ENCODE measurements around the gene TFAP2E. TPM values are rescaled to one million over a fixed set of nuclear protein-coding genes. Genes with fewer than 3 reads are reported as not detected.

The TFAP2E gene
- total RNA-seq, 5 donors from 2014 or later (not counting 1 experiment from before 2014, with no cell fraction given), result 2.8 to 4.6 (median 3.1) TPM

DNA sequence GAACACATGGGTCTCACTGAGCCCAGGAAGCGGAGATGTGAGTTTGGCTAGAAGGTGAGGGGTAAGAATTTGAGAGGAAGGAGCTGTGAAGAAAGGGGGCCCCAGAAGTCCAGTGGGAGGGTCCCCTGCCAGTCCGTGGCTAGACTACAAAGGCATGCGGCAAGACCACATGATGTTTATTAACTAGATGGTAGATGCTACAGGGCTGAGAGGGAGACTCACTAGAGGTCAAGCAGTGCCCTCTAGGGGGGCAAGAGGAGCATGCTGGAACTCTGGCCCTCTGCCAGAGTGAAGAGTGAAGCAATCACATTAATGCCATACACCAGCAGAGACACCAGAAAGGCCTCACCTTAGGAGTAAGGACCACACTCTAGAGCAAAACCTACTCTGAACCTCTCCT lies 28.1 kb upstream of the TFAP2E start:
- peaks cover 36% of the 10 kb centered on the region for H3K36me3 Mint-ChIP-seq
- no peak overlapping the region for H3K4me3 Mint-ChIP-seq
- Histone ChIP-seq H3K36me3 (ENCODE audit: control insufficient read depth in 2 of 2, extremely low read depth in 1 of 2, insufficient read depth in 1 of 2, low read length in 1 of 2) (peaks cover 0 to 21% of the 10 kb centered on the region in 2 donors), H3K4me3 (ENCODE audit: control insufficient read depth in 1 of 2, extremely low read depth in 1 of 2, low read length in 1 of 2) (no peak overlapping the region), H3K4me1 (ENCODE audit: control insufficient read depth in 1 of 2, extremely low read depth in 1 of 2, insufficient read depth in 2 of 2, low read length in 2 of 2) (peaks cover 33 to 36% of the 10 kb centered on the region in 2 experiments), H3K27me3 (replicated peaks in 1 of 2; ENCODE audit: control insufficient read depth in 2 of 2, extremely low read depth in 1 of 2, insufficient read depth in 2 of 2, low read length in 1 of 2) (no peaks in the 10 kb centered on the region), H3K9me3 (no peaks in the 10 kb centered on the region), H3K27ac (ENCODE audit: low read length) (no peak overlapping the region)
- DNase-seq (peak in 29 of 35 experiments; percentile 32 to 80 (median 50)), ATAC-seq (replicated peaks in 1 of 4) (peak; percentile 61 to 87 (median 80))
- peaks cover 73 to 77% (median 76%) of the 10 kb centered on the region in 3 donors for H3K4me1 Mint-ChIP-seq
- POLR2A ChIA-PET, result interaction anchor here in 1 of 2 donors (0.6 kb wide), 1 partner anchor 12 kb away, joined by 3 read pairs; no protein-coding TSS in a partner anchor
- H3K9me3 Mint-ChIP-seq, result no peaks in the 10 kb centered on the region
- H3K27ac Mint-ChIP-seq, result peak overlapping the region; percentile 40 to 71
- CTCF ChIA-PET, result interaction anchor here (0.6 to 1.8 kb wide), 6 partner anchors 92 to 181 kb away, joined by 3 to 21 read pairs (median 4); no protein-coding TSS in a partner anchor
- H3K27me3 Mint-ChIP-seq, result no peaks in the 10 kb centered on the region
- 81% methylated on average over 3 of the region's 3 CpGs for WGBS (ENCODE audit: insufficient coverage)

- H3K4me1 Mint-ChIP-seq, result peaks cover 64 to 68% (median 65%) of the 10 kb centered on the region in 3 donors
- Histone ChIP-seq H3K4me1 (ENCODE audit: control insufficient read depth in 1 of 2, extremely low read depth in 1 of 2, insufficient read depth in 2 of 2, low read length in 2 of 2) (peaks cover 19 to 22% of the 10 kb centered on the region in 2 experiments), H3K4me3 (ENCODE audit: control insufficient read depth in 1 of 2, extremely low read depth in 1 of 2, low read length in 1 of 2) (no peak overlapping the region), H3K36me3 (ENCODE audit: control insufficient read depth in 2 of 2, extremely low read depth in 1 of 2, insufficient read depth in 1 of 2, low read length in 1 of 2) (peaks cover 0 to 32% of the 10 kb centered on the region in 2 donors), H3K9me3 (no peaks in the 10 kb centered on the region), H3K27ac (ENCODE audit: low read length) (no peak overlapping the region), H3K27me3 (replicated peaks in 1 of 2; ENCODE audit: control insufficient read depth in 2 of 2, extremely low read depth in 1 of 2, insufficient read depth in 2 of 2, low read length in 1 of 2) (no peaks in the 10 kb centered on the region)
- H3K27me3 Mint-ChIP-seq, result no peaks in the 10 kb centered on the region
- H3K9me3 Mint-ChIP-seq, result no peaks in the 10 kb centered on the region
- no peak overlapping the region for H3K27ac Mint-ChIP-seq
- no peak overlapping the region for H3K4me3 Mint-ChIP-seq
- H3K36me3 Mint-ChIP-seq, result peaks cover 36% of the 10 kb centered on the region
- no CpG with 5 or more reads among the region's 1 CpG for WGBS (ENCODE audit: insufficient coverage)
- ChIA-PET POLR2A (no interaction called here), CTCF (interaction anchor here in 1 of 2 donors (0.6 to 1.0 kb wide), 2 partner anchors 10 to 96 kb away, joined by 4 read pairs; no protein-coding TSS in a partner anchor)
- ATAC-seq (replicated peaks in 1 of 4) (no peak), DNase-seq (no peak)
Observed at GRCh38 chr1:35546614-35547013, 26.5 kb upstream of the TFAP2E start.

DNA sequence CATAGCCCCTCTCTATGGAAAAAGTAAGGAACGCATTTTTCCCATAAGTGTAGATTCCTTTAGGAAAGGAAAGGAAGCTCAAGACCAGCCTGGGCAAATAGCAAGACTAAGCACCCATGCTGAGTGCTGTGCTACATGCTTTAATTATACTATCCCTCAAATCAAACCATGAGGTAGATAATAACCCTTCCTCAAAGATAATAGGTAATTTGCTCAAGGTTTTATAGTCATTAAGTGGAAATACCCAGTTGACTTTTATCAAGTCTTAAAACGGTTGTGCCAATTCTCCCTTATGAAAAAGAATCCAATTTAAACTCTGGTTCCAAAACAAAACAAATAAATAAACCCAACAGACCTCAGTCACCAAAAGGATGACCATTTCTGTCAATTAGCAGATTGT lies 19.3 kb upstream of the TFAP2E start:
- Mint-ChIP-seq H3K4me3 (no peak overlapping the region), H3K36me3 (peaks cover 27% of the 10 kb centered on the region), H3K4me1 (peaks cover 65 to 68% (median 67%) of the 10 kb centered on the region in 3 donors), H3K27me3 (no peaks in the 10 kb centered on the region), H3K9me3 (no peaks in the 10 kb centered on the region), H3K27ac (no peak overlapping the region)
- H3K9me3 ChIP-seq, result no peaks in the 10 kb centered on the region
- no peaks in the 10 kb centered on the region for H3K27me3 ChIP-seq (replicated peaks in 1 of 2; ENCODE audit: control insufficient read depth in 2 of 2, extremely low read depth in 1 of 2, insufficient read depth in 2 of 2, low read length in 1 of 2)
- POLR2A ChIA-PET, result interaction anchor here in 1 of 2 donors (0.6 kb wide), 1 partner anchor 25 kb away, joined by 11 read pairs; no protein-coding TSS in a partner anchor
- CTCF ChIA-PET, result interaction anchor here in 1 of 2 donors (0.6 kb wide), 1 partner anchor 31 kb away, joined by 5 read pairs; no protein-coding TSS in a partner anchor
- no peak for ATAC-seq (replicated peaks in 1 of 4)
- peaks cover 16 to 23% of the 10 kb centered on the region in 2 experiments for H3K4me1 ChIP-seq (ENCODE audit: control insufficient read depth in 1 of 2, extremely low read depth in 1 of 2, insufficient read depth in 2 of 2, low read length in 2 of 2)
- peaks cover 0 to 42% of the 10 kb centered on the region in 2 donors for H3K36me3 ChIP-seq (ENCODE audit: control insufficient read depth in 2 of 2, extremely low read depth in 1 of 2, insufficient read depth in 1 of 2, low read length in 1 of 2)
- no peak overlapping the region for H3K4me3 ChIP-seq (ENCODE audit: control insufficient read depth in 1 of 2, extremely low read depth in 1 of 2, low read length in 1 of 2)
- no peak overlapping the region for H3K27ac ChIP-seq (ENCODE audit: low read length)
- DNase-seq, result no peak
- WGBS (ENCODE audit: insufficient coverage), result no CpG with 5 or more reads among the region's 2 CpGs

- peaks cover 16 to 29% of the 10 kb centered on the region in 2 experiments for H3K4me1 ChIP-seq (ENCODE audit: control insufficient read depth in 1 of 2, extremely low read depth in 1 of 2, insufficient read depth in 2 of 2, low read length in 2 of 2)
- H3K4me3 Mint-ChIP-seq, result peak overlapping the region in 1 of 3 donors; percentile 100
- ChIA-PET POLR2A (interaction anchor here in 1 of 2 donors (0.6 kb wide), 1 partner anchor 25 kb away, joined by 11 read pairs; no protein-coding TSS in a partner anchor), CTCF (no interaction called here)
- no peak overlapping the region for H3K27ac ChIP-seq (ENCODE audit: low read length)
- peaks cover 0 to 41% of the 10 kb centered on the region in 2 donors for H3K36me3 ChIP-seq (ENCODE audit: control insufficient read depth in 2 of 2, extremely low read depth in 1 of 2, insufficient read depth in 1 of 2, low read length in 1 of 2)
- DNase-seq, result no peak
- peak overlapping the region in 1 of 2 donors; percentile 2 for H3K27ac Mint-ChIP-seq
- no peaks in the 10 kb centered on the region for H3K27me3 Mint-ChIP-seq
- H3K4me3 ChIP-seq (ENCODE audit: control insufficient read depth in 1 of 2, extremely low read depth in 1 of 2, low read length in 1 of 2), result no peak overlapping the region
- no peaks in the 10 kb centered on the region for H3K27me3 ChIP-seq (replicated peaks in 1 of 2; ENCODE audit: control insufficient read depth in 2 of 2, extremely low read depth in 1 of 2, insufficient read depth in 2 of 2, low read length in 1 of 2)
- 88% methylated on average over 1 of the region's 7 CpGs for WGBS (ENCODE audit: insufficient coverage)
- no peak for ATAC-seq (replicated peaks in 1 of 4)
- H3K9me3 ChIP-seq, result no peaks in the 10 kb centered on the region
- H3K4me1 Mint-ChIP-seq, result peaks cover 65 to 66% (median 65%) of the 10 kb centered on the region in 3 donors
- peaks cover 23% of the 10 kb centered on the region for H3K36me3 Mint-ChIP-seq
- H3K9me3 Mint-ChIP-seq, result no peaks in the 10 kb centered on the region
Observed at GRCh38 chr1:35554266-35555211, 18.6 kb upstream of the TFAP2E start.

DNA sequence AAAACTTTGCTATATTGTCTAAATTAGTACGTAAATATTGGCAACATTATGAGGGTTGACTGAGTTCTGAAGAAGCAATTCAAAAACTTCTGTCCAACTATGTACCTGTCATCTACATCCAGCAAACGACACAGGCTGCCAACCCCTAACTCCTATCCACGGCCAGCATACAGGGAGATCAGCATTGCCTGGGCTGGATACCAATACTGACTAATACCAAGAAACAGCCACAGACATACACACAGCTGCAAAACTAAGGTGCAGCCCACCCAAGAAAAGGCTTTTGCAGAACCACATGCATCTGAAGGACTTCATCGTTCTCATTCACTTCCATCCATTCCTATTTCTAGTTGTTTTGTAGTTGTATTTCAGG lies 17.9 kb upstream of the TFAP2E start:
- no peaks in the 10 kb centered on the region for H3K9me3 Mint-ChIP-seq
- H3K36me3 Mint-ChIP-seq, result peaks cover 18% of the 10 kb centered on the region
- POLR2A ChIA-PET, result no interaction called here
- Histone ChIP-seq H3K27ac (ENCODE audit: low read length) (no peak overlapping the region), H3K4me1 (ENCODE audit: control insufficient read depth in 1 of 2, extremely low read depth in 1 of 2, insufficient read depth in 2 of 2, low read length in 2 of 2) (peaks cover 16 to 29% of the 10 kb centered on the region in 2 experiments), H3K4me3 (ENCODE audit: control insufficient read depth in 1 of 2, extremely low read depth in 1 of 2, low read length in 1 of 2) (no peak overlapping the region), H3K9me3 (no peaks in the 10 kb centered on the region), H3K36me3 (ENCODE audit: control insufficient read depth in 2 of 2, extremely low read depth in 1 of 2, insufficient read depth in 1 of 2, low read length in 1 of 2) (peaks cover 0 to 37% of the 10 kb centered on the region in 2 donors), H3K27me3 (replicated peaks in 1 of 2; ENCODE audit: control insufficient read depth in 2 of 2, extremely low read depth in 1 of 2, insufficient read depth in 2 of 2, low read length in 1 of 2) (no peaks in the 10 kb centered on the region)
- DNase-seq (no peak), ATAC-seq (replicated peaks in 1 of 4) (no peak)
- H3K4me3 Mint-ChIP-seq, result peak overlapping the region; percentile 93 to 100 (median 95)
- CTCF ChIA-PET, result no interaction called here
- H3K27ac Mint-ChIP-seq, result peak overlapping the region; percentile 13 to 45
- H3K4me1 Mint-ChIP-seq, result peaks cover 65% of the 10 kb centered on the region in 3 donors
- H3K27me3 Mint-ChIP-seq, result no peaks in the 10 kb centered on the region
- 91% methylated on average over 2 of the region's 4 CpGs for WGBS (ENCODE audit: insufficient coverage)
